ENCODE data around the gene OXT. TPM values are rescaled to one million over a fixed set of nuclear protein-coding genes. Genes with fewer than 3 reads are reported as not detected.
"Not testable (repeated sequence)": the region's sequence is repeated elsewhere in the genome, so short reads cannot be mapped to it uniquely, and the experiment has no call there.

Gene OXT
- total RNA-seq, 3 donors from 2014 or later = 0.66 TPM; not detected in 2

- no peak for ATAC-seq
- H3K9me3 ChIP-seq = no peaks in the 10 kb centered on the region
Measured at GRCh38 chr20:3109350-3110302, 38.2 kb downstream of the OXT start.

GRCh38 chr20:3111507-3111906 is 40.1 kb downstream of the OXT start:
- no peaks in the 10 kb centered on the region for H3K36me3 ChIP-seq (ENCODE audit: low read depth)
- H3K9me3 ChIP-seq = no peaks in the 10 kb centered on the region
- TF ChIP-seq CTCF (IDR thresholded peaks at IDR 0.05) = no peak
- no peak for DNase-seq
- ATAC-seq = no peak
- H3K4me1 ChIP-seq (ENCODE audit: low read depth) = no peaks in the 10 kb centered on the region
- H3K4me3 ChIP-seq = no peak overlapping the region
- intact Hi-C loops (cut with DNase I, micrococcal nuclease) = loop anchor here in 1 of 2 donors (10.0 kb wide), 1 partner anchor 57 kb away; no protein-coding TSS in a partner anchor

More at GRCh38 chr20:3109350-3110302, 38.2 kb downstream of the OXT start:
- DNase-seq = no peak
- Histone ChIP-seq H3K4me3 (no peak overlapping the region), H3K4me1 (ENCODE audit: low read depth) (no peaks in the 10 kb centered on the region), H3K36me3 (ENCODE audit: low read depth) (no peaks in the 10 kb centered on the region)
- TF ChIP-seq CTCF (IDR thresholded peaks at IDR 0.05) = no peak
- intact Hi-C loops (cut with DNase I, micrococcal nuclease) = loop anchor here in 1 of 2 donors (10.0 kb wide), 1 partner anchor 55 kb away; no protein-coding TSS in a partner anchor

- intact Hi-C loops (cut with DNase I, micrococcal nuclease) = loop anchor here in 1 of 2 donors (10.0 kb wide), 1 partner anchor 57 kb away; no protein-coding TSS in a partner anchor
- TF ChIP-seq CTCF (IDR thresholded peaks at IDR 0.05) = no peak
- no peak for DNase-seq
Measured at GRCh38 chr20:3111995-3112394, 40.6 kb downstream of the OXT start.

GRCh38 chr20:3115190-3116107 is 44.0 kb downstream of the OXT start:
- no peaks in the 10 kb centered on the region for H3K9me3 ChIP-seq
- H3K36me3 ChIP-seq (ENCODE audit: low read depth) = no peaks in the 10 kb centered on the region
- ATAC-seq (peak; percentile 78), DNase-seq (peak in 1 of 3 donors; percentile 15)
- intact Hi-C loops (cut with DNase I, micrococcal nuclease) = loop anchor here in 1 of 2 donors (10.0 kb wide), 1 partner anchor 61 kb away; no protein-coding TSS in a partner anchor
- H3K4me1 ChIP-seq (ENCODE audit: low read depth) = no peaks in the 10 kb centered on the region
- peak; percentile 72 for TF ChIP-seq CTCF (IDR thresholded peaks at IDR 0.05)
- no peak overlapping the region for H3K4me3 ChIP-seq

More at GRCh38 chr20:3111995-3112394, 40.6 kb downstream of the OXT start:
- Histone ChIP-seq H3K4me3 (no peak overlapping the region), H3K9me3 (no peaks in the 10 kb centered on the region), H3K36me3 (ENCODE audit: low read depth) (no peaks in the 10 kb centered on the region), H3K4me1 (ENCODE audit: low read depth) (no peaks in the 10 kb centered on the region)
- no peak for ATAC-seq

- Histone ChIP-seq H3K4me3 (no peak overlapping the region), H3K4me1 (ENCODE audit: low read depth) (no peaks in the 10 kb centered on the region), H3K36me3 (ENCODE audit: low read depth) (no peaks in the 10 kb centered on the region), H3K9me3 (no peaks in the 10 kb centered on the region)
- ATAC-seq (no peak), DNase-seq (no peak)
- no peak for TF ChIP-seq CTCF (IDR thresholded peaks at IDR 0.05)
- intact Hi-C loops (cut with DNase I, micrococcal nuclease) = loop anchor here in 1 of 2 donors (10.0 kb wide), 1 partner anchor 62 kb away; no protein-coding TSS in a partner anchor
Measured at GRCh38 chr20:3116341-3116740, 44.9 kb downstream of the OXT start.

- H3K4me3 ChIP-seq; H3K9me3 ChIP-seq; H3K4me1 ChIP-seq (ENCODE audit: low read depth); H3K36me3 ChIP-seq (ENCODE audit: low read depth): not testable (repeated sequence)
- ATAC-seq = peak; percentile 49
- intact Hi-C loops (cut with DNase I, micrococcal nuclease) = loop anchor here in 1 of 2 donors (10.0 kb wide), 1 partner anchor 63 kb away; no protein-coding TSS in a partner anchor
- peak in 2 of 3 donors; percentile 39 to 40 for DNase-seq
Measured at GRCh38 chr20:3117839-3118379, 46.5 kb downstream of the OXT start.
